Measurements from ENCODE around the gene PPP3CA.

DNA sequence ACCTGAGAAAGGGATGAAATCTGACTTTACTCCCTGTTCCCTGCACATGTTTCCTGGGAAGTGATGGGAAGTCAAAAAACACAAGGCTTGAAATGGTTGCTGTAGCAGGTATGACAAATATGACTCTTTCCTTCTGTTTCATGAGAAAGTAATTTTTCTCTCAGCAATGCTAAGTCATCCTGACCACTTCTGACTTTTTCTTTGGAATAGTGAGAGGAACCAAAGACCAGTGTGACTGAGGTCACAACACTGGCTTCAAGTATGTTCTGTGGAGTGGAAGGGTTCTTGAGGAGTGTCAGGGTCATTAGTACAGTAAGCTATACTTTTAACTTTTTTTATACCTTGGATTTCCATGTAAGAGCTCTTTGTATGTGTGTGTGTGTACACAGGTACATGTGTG is 225.3 kb downstream of the PPP3CA start:
- TF ChIP-seq ELF4 (IDR thresholded peaks at IDR 0.05): no peak
- no peak for TF ChIP-seq ZNF384 (IDR thresholded peaks at IDR 0.05)
- no peak for TF ChIP-seq CTBP1 (IDR thresholded peaks at IDR 0.05; ENCODE audit: borderline replicate concordance)

Measured in HEK293T (cell line).